ENCODE data around the gene ARHGAP40. TPM values are rescaled to one million over a fixed set of nuclear protein-coding genes. Genes with fewer than 3 reads are reported as not detected.

Gene ARHGAP40
- total RNA-seq, 3 donors from 2014 or later = 33.8 to 35.9 TPM; not detected in 1

DNA sequence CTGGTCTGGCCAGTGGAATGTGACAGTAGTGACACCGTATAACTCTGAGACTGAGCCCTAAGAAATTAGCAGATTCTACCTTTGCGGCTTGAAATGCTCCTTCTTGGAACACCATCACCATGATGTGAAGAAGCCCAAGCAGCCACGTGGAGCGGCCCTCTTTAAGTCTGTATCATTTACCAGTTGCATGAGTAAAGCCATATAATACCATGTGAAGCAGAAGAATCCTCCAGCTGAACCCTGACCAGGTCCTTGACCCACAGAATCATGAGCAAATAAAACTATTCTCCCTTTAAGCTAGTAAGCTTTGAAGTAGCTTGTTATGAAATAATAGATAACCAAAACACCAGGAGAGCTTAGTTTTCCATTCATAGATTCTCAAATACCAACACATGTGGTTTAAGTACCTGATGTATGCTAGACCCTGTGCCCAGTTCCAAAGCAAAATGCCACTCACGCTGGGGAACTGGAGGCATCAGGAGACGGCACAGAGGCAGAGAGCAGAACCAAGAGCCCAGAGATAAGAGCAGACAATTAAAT is 65.9 kb downstream of the ARHGAP40 start:
- Histone ChIP-seq H3K4me3 (no peak overlapping the region), H3K36me3 (no peaks in the 10 kb centered on the region), H3K27me3 (peaks cover 0 to 41% of the 10 kb centered on the region in 2 donors), H3K4me1 (no peaks in the 10 kb centered on the region), H3K27ac (no peak overlapping the region), H3K9me3 (peaks cover 0 to 4% of the 10 kb centered on the region in 2 donors)
- intact Hi-C loops (cut with DNase I; ENCODE audit: low total_unique reads) = no loop called here
- DNase-seq (ENCODE audit: low spot score in 2 of 2) = no peak
- TF ChIP-seq, protein P1, sequence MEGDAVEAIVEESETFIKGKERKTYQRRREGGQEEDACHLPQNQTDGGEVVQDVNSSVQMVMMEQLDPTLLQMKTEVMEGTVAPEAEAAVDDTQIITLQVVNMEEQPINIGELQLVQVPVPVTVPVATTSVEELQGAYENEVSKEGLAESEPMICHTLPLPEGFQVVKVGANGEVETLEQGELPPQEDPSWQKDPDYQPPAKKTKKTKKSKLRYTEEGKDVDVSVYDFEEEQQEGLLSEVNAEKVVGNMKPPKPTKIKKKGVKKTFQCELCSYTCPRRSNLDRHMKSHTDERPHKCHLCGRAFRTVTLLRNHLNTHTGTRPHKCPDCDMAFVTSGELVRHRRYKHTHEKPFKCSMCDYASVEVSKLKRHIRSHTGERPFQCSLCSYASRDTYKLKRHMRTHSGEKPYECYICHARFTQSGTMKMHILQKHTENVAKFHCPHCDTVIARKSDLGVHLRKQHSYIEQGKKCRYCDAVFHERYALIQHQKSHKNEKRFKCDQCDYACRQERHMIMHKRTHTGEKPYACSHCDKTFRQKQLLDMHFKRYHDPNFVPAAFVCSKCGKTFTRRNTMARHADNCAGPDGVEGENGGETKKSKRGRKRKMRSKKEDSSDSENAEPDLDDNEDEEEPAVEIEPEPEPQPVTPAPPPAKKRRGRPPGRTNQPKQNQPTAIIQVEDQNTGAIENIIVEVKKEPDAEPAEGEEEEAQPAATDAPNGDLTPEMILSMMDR (IDR thresholded peaks at IDR 0.05) = no peak
- no peak for TF ChIP-seq POLR2A (IDR thresholded peaks at IDR 0.05)
- TF ChIP-seq POLR2AphosphoS5 (IDR thresholded peaks at IDR 0.05) = no peak

DNA sequence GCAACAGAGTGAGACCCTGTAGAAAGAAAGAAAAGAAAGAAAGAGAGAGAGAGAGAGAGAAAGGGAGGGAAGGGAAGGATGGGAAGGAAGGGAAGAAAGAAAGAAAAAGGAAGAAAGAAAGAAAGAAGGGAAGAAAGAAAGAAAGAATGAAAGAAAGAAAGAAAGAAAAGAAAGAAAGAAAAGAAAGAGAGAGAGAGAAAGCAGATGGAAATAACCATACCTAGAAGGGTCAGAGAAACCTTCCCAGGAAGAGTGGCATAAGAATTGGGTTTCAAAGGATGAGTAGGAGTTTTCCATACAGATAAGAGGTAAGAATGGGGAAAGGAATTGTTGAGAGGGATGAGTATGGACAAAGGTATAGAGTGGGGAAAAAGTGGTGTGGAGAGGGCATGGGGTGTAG is 68.1 kb downstream of the ARHGAP40 start:
- Histone ChIP-seq H3K4me3 (no peak overlapping the region), H3K9me3 (no peaks in the 10 kb centered on the region), H3K27me3 (peaks cover 4 to 48% of the 10 kb centered on the region in 2 donors), H3K36me3 (no peaks in the 10 kb centered on the region), H3K27ac (no peak overlapping the region), H3K4me1 (no peaks in the 10 kb centered on the region)
- no peak for TF ChIP-seq POLR2A (IDR thresholded peaks at IDR 0.05)
- intact Hi-C loops (cut with DNase I; ENCODE audit: low total_unique reads) = no loop called here
- no peak for DNase-seq (ENCODE audit: low spot score in 2 of 2)

DNA sequence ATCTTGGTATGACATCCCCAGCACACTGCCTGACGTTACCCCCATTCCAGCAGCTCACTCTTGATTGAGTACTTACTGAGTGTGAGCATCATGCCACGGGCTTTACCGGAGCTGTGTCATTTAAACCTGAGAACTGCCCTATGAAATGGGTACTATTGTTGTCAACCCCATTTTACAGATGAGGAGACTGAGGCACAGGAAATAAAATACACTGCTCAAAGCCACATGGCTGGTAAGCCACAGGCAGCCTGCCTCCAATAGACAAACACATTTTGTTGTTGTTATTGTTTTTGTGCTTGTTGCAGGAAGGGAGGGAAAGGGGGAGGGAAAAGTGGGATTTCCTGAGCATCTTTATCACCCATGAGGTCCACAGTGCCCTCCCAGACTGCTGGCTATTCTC is 69.2 kb downstream of the ARHGAP40 start:
- H3K4me1 ChIP-seq = no peaks in the 10 kb centered on the region
- intact Hi-C loops (cut with DNase I; ENCODE audit: low total_unique reads) = no loop called here
- H3K27ac ChIP-seq = no peak overlapping the region
- H3K27me3 ChIP-seq = peaks cover 4 to 44% of the 10 kb centered on the region in 2 donors
- no peak for TF ChIP-seq POLR2A (IDR thresholded peaks at IDR 0.05)
- DNase-seq (ENCODE audit: low spot score in 2 of 2) = no peak
- H3K36me3 ChIP-seq = no peaks in the 10 kb centered on the region
- no peaks in the 10 kb centered on the region for H3K9me3 ChIP-seq
- no peak overlapping the region for H3K4me3 ChIP-seq

DNA sequence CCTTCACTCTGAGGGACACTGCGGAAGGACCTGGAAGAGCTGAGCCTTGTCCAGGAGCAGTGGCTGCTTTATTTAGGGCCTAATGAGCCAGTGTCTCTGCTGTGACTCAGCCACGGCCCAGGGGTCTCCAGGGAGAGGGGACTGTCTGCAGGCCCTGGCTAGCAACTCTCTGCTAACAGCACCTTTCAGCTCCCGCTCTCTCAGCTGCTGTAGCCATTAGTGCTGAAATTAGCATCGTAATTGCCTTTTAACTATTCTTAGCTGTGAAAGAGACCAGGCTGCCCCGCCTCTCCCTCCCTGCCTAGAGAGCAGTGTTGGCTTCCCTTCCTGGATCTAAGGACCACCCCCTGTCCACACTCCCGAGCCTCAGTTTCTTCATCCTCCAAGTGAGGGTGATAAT is 69.6 kb downstream of the ARHGAP40 start:
- no peak overlapping the region for H3K27ac ChIP-seq
- no peak for DNase-seq (ENCODE audit: low spot score in 2 of 2)
- no peak overlapping the region for H3K4me3 ChIP-seq
- peaks cover 4 to 42% of the 10 kb centered on the region in 2 donors for H3K27me3 ChIP-seq
- intact Hi-C loops (cut with DNase I; ENCODE audit: low total_unique reads) = no loop called here
- H3K4me1 ChIP-seq = no peaks in the 10 kb centered on the region
- H3K36me3 ChIP-seq = no peaks in the 10 kb centered on the region
- TF ChIP-seq, protein P1 (IDR thresholded peaks at IDR 0.05) = no peak
- TF ChIP-seq POLR2A (IDR thresholded peaks at IDR 0.05) (no peak), POLR2AphosphoS5 (IDR thresholded peaks at IDR 0.05) (no peak)
- H3K9me3 ChIP-seq = no peaks in the 10 kb centered on the region

DNA sequence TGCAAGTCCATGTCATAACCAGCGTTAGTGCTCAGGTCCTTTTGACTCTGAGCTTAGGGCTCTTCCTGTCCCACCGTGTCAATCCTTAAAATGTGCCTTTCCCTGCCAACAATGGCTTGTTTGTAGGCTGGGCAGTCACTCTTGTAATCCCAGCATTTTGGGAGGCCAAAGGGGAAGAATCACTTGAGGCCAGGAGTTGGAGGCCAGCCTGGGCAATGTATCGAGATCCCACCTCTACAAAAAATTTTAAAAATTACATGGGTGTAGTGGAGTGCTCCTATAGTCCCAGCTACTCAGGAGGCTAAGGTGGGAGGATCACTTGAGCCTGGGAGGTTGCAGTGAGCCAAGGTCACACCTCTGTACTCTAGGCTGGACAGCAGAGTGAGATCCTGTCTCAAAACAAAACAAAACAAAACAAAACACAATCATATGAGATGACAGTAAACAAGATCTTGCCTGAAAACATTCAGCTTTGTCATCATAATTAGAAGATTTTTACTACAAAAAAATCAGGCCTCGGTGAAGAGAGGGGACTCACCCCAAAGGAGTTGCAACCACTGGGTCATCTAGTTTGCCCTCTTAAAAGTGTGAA is 70.2 kb downstream of the ARHGAP40 start:
- Histone ChIP-seq H3K9me3 (no peaks in the 10 kb centered on the region), H3K4me3 (no peak overlapping the region), H3K27me3 (peaks cover 4 to 42% of the 10 kb centered on the region in 2 donors), H3K27ac (no peak overlapping the region), H3K4me1 (no peaks in the 10 kb centered on the region), H3K36me3 (no peaks in the 10 kb centered on the region)
- intact Hi-C loops (cut with DNase I; ENCODE audit: low total_unique reads) = no loop called here
- no peak for TF ChIP-seq POLR2A (IDR thresholded peaks at IDR 0.05)
- no peak for TF ChIP-seq POLR2AphosphoS5 (IDR thresholded peaks at IDR 0.05)
- TF ChIP-seq, protein P1 (IDR thresholded peaks at IDR 0.05) = no peak
- DNase-seq (ENCODE audit: low spot score in 2 of 2) = no peak

DNA sequence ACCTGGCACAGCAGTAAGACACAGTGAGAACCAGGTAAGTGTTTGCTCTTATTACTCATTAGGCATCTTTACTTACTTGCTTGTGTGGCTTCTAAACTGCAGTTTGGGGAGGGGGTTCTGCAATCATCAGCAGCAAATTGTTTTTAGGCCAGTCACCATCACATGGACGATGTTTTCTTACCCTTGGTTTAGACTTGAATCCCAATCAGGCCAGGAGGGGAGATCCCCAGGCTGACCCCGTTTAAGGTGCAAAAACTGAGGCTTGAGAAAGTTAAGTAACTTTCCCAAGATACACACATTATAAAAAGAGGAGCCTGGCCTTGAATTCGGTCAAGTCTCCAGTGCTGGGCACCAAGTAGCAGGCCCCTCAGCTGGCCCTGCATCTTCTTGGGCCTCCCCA is 70.9 kb downstream of the ARHGAP40 start:
- Histone ChIP-seq H3K36me3 (no peaks in the 10 kb centered on the region), H3K9me3 (no peaks in the 10 kb centered on the region), H3K4me3 (no peak overlapping the region), H3K4me1 (no peaks in the 10 kb centered on the region), H3K27ac (no peak overlapping the region), H3K27me3 (peaks cover 4 to 42% of the 10 kb centered on the region in 2 donors)
- TF ChIP-seq POLR2A (IDR thresholded peaks at IDR 0.05) (no peak), POLR2AphosphoS5 (IDR thresholded peaks at IDR 0.05) (no peak)
- TF ChIP-seq, protein P1 (IDR thresholded peaks at IDR 0.05) = no peak
- intact Hi-C loops (cut with DNase I; ENCODE audit: low total_unique reads) = no loop called here
- DNase-seq (ENCODE audit: low spot score in 2 of 2) = no peak
